GM12878 (cell line): Measurements from ENCODE around the gene NKD1.

Source experiments
- ESRRA ChIP-seq: IDR thresholded peaks from 2 replicates; pipeline ENCODE4 v1.6.1; 2012; ENCODE audit warnings: mild to moderate bottlenecking, low read length, improper control_type of control experiment
- FOXM1 ChIP-seq: IDR thresholded peaks from 2 replicates; pipeline ENCODE4 v1.6.1; 2012; ENCODE audit warnings: low read depth, mild to moderate bottlenecking, inconsistent platforms, low read length, moderate library complexity
- KLF5 ChIP-seq: fragments of 450-650 bp; IDR thresholded peaks from 2 replicates; pipeline ENCODE4 v1.6.1; 2014; ENCODE audit warnings: mild to moderate bottlenecking; ENCODE audit not compliant: partially characterized antibody
- NFYA ChIP-seq: IDR thresholded peaks from 2 replicates; pipeline ENCODE4 v1.6.1; 2011; ENCODE audit warnings: low read depth, mild to moderate bottlenecking, low read length, improper control_type of control experiment, borderline replicate concordance
- POLR2A ChIP-seq: IDR thresholded peaks from 2 replicates; pipeline ENCODE4 v1.6.1; 2011; ENCODE audit warnings: low read depth, mild to moderate bottlenecking, low read length
- TAF1 ChIP-seq: IDR thresholded peaks from 2 replicates; pipeline ENCODE4 v1.6.1; 2011; ENCODE audit warnings: mild to moderate bottlenecking, low read depth, low read length, borderline replicate concordance
- YY1 ChIP-seq: IDR thresholded peaks from 2 replicates; pipeline ENCODE4 v1.6.1; 2011; ENCODE audit warnings: low read depth, mild to moderate bottlenecking, low read length
- TF ChIP-seq, protein P1 (sequence below): IDR thresholded peaks from 2 replicates; pipeline ENCODE4 v1.6.1; 2012; ENCODE audit warnings: mild to moderate bottlenecking, low read depth, low read length

DNA sequence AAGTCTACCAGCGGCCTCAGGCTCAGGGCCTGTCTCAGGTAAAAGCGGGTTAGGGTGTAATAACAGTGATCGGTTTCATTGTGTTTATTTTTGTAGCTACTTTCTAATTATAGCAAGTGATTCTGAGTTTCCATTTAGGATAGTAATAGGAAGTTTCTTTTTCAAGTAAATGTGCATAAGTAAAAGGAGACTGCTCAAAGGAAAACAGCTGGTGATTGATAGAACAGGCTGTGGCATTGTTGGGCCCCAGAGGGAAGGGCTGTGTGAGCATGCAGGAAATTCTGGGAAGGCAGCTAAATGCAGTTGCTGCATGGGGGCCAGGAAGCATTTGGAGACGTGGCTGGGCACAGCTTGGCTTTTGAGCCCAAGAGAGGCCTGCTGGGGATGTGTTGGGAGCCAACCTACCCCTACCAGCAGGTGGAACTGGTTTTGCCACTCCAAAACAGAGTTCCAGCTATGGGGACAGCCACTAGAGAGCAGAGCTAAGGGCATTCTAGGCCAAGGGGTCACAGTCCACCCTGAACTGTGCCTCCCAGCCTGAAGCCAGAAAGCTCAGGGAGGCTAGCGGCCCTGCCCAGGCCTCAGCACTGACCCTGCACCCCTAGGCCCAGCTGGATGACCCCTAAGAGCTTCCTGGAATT, 120.3 kb downstream of the NKD1 start:
- TF ChIP-seq POLR2A = no peak
- TF ChIP-seq ESRRA = no peak
- TF ChIP-seq, protein P1, sequence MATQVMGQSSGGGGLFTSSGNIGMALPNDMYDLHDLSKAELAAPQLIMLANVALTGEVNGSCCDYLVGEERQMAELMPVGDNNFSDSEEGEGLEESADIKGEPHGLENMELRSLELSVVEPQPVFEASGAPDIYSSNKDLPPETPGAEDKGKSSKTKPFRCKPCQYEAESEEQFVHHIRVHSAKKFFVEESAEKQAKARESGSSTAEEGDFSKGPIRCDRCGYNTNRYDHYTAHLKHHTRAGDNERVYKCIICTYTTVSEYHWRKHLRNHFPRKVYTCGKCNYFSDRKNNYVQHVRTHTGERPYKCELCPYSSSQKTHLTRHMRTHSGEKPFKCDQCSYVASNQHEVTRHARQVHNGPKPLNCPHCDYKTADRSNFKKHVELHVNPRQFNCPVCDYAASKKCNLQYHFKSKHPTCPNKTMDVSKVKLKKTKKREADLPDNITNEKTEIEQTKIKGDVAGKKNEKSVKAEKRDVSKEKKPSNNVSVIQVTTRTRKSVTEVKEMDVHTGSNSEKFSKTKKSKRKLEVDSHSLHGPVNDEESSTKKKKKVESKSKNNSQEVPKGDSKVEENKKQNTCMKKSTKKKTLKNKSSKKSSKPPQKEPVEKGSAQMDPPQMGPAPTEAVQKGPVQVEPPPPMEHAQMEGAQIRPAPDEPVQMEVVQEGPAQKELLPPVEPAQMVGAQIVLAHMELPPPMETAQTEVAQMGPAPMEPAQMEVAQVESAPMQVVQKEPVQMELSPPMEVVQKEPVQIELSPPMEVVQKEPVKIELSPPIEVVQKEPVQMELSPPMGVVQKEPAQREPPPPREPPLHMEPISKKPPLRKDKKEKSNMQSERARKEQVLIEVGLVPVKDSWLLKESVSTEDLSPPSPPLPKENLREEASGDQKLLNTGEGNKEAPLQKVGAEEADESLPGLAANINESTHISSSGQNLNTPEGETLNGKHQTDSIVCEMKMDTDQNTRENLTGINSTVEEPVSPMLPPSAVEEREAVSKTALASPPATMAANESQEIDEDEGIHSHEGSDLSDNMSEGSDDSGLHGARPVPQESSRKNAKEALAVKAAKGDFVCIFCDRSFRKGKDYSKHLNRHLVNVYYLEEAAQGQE = no peak
- TF ChIP-seq FOXM1 = no peak
- TF ChIP-seq TAF1 = no peak
- no peak for TF ChIP-seq NFYA
- no peak for TF ChIP-seq YY1
- no peak for TF ChIP-seq KLF5
